ENCODE data around the gene PIGN. TPM values are rescaled to one million over a fixed set of nuclear protein-coding genes. Genes with fewer than 3 reads are reported as not detected.

PIGN gene
- total RNA-seq, 4 donors from 2014 or later = 10.5 to 32.4 (median 17.3) TPM

DNA sequence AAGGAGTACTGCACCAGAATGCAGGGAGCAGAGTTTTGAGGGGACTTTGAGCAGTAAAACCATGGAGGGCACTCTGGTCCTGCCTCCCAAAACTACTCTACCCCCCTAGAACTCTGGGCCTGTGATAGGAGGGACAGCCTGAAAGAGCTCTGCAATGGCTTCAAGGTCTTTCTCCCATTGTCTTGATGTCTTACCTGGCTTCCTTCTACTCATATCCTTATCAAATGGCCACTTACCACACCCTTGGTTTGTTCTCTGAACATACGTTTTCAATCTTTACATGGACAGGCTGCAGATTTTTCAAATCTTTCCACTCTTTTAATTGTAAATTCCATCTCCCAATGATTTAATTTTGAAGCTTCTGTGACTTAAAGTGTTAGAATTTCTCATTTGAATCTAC lies 27.9 kb upstream of the PIGN start:
- no peaks in the 10 kb centered on the region for H3K4me1 ChIP-seq
- no peaks in the 10 kb centered on the region for H3K27me3 ChIP-seq
- H3K27ac ChIP-seq = no peak overlapping the region
- H3K36me3 ChIP-seq = peaks cover 0 to 26% of the 10 kb centered on the region in 2 donors
- 67 to 80% methylated on average over 1 of the region's 1 CpG for WGBS, 2 donors (ENCODE audit: low coverage in 1 of 2)
- H3K4me3 ChIP-seq = no peak overlapping the region
- ATAC-seq = no peak
- peaks cover 0 to 4% (median 0%) of the 10 kb centered on the region in 3 donors for H3K9me3 ChIP-seq
- TF ChIP-seq POLR2A (IDR thresholded peaks at IDR 0.05) (no peak), EP300 (IDR thresholded peaks at IDR 0.05) (no peak), POLR2AphosphoS5 (IDR thresholded peaks at IDR 0.05) (no peak)
- TF ChIP-seq, protein P1, sequence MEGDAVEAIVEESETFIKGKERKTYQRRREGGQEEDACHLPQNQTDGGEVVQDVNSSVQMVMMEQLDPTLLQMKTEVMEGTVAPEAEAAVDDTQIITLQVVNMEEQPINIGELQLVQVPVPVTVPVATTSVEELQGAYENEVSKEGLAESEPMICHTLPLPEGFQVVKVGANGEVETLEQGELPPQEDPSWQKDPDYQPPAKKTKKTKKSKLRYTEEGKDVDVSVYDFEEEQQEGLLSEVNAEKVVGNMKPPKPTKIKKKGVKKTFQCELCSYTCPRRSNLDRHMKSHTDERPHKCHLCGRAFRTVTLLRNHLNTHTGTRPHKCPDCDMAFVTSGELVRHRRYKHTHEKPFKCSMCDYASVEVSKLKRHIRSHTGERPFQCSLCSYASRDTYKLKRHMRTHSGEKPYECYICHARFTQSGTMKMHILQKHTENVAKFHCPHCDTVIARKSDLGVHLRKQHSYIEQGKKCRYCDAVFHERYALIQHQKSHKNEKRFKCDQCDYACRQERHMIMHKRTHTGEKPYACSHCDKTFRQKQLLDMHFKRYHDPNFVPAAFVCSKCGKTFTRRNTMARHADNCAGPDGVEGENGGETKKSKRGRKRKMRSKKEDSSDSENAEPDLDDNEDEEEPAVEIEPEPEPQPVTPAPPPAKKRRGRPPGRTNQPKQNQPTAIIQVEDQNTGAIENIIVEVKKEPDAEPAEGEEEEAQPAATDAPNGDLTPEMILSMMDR (IDR thresholded peaks at IDR 0.05) = no peak

DNA sequence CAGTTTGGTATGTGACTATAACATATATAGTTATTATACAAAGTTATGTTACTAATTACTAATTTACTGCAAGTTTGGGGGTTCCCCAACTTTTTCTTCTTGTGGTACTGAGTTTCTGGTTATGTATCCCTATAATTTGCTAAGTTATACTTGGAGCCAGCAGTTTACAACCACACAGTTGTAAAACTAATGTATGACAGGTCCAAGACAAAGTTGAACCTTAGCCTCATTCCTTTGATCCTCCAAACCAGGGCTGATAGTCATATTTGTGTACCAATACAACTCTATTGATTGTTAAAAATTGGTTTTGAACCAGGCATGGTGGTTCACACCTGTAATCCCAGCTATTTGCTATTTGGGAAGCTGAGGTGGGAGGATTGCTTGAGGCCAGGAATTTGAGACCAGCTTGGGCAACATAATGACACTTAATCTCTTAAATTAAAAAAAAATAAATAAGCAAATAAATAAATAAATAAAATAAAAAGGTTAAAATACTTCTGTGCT lies 24.5 kb upstream of the PIGN start:
- peaks cover 0 to 4% (median 0%) of the 10 kb centered on the region in 3 donors for H3K9me3 ChIP-seq
- H3K4me1 ChIP-seq = no peaks in the 10 kb centered on the region
- ATAC-seq = no peak
- no peak overlapping the region for H3K27ac ChIP-seq
- H3K36me3 ChIP-seq = peaks cover 0 to 26% of the 10 kb centered on the region in 2 donors
- TF ChIP-seq, protein P1 (IDR thresholded peaks at IDR 0.05) = no peak
- TF ChIP-seq EP300 (IDR thresholded peaks at IDR 0.05) = no peak
- no peak for TF ChIP-seq POLR2A (IDR thresholded peaks at IDR 0.05)
- TF ChIP-seq POLR2AphosphoS5 (IDR thresholded peaks at IDR 0.05) = no peak
- no peak overlapping the region for H3K4me3 ChIP-seq
- no peaks in the 10 kb centered on the region for H3K27me3 ChIP-seq

DNA sequence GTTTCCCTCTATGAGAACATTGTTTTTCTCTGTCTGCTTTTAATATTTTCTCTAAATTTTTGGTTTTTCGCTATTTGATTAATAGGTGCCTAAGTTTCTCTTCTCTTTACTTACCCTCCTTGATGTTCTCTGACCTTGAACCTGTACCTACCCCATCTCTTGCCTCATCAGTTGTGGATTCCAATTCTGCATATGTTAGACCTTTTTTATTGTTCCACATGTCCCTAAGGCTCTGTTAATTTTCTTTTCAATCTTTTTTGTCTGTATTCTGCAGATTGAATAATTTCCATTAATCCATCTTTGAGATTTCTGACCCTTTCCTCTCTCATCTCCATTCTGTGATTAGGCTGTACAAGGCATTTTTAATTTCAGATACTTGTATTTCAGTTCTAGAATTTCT lies 23.3 kb upstream of the PIGN start:
- peaks cover 0 to 4% (median 0%) of the 10 kb centered on the region in 3 donors for H3K9me3 ChIP-seq
- no peak overlapping the region for H3K4me3 ChIP-seq
- no peak for TF ChIP-seq POLR2AphosphoS5 (IDR thresholded peaks at IDR 0.05)
- no peak for TF ChIP-seq EP300 (IDR thresholded peaks at IDR 0.05)
- TF ChIP-seq, protein P1 (IDR thresholded peaks at IDR 0.05) = no peak
- no peak for TF ChIP-seq POLR2A (IDR thresholded peaks at IDR 0.05)
- H3K27me3 ChIP-seq = no peaks in the 10 kb centered on the region
- no peak overlapping the region for H3K27ac ChIP-seq
- H3K36me3 ChIP-seq = peaks cover 0 to 25% of the 10 kb centered on the region in 2 donors
- WGBS, 2 donors (ENCODE audit: low coverage in 1 of 2) = 91 to 100% methylated on average over 1 of the region's 1 CpG
- no peak for ATAC-seq
- no peaks in the 10 kb centered on the region for H3K4me1 ChIP-seq

DNA sequence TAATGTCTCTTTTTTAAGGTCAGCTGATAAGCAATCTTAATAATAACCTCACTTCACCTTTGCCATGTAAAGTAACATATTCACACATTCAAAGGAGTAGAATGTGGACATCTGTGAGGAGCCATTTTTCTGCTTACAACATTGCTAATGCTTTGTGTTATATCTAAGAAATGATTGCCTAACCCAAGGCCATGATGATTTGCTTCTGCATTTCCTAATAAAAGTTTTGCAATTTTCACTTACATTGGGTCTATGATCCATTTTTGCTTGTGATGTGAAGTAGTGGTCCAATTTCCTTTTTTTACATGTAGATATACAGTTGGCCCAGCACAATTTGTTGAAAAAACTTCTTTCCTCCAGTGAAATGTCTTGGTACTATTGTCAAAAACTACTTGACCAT lies 22.2 kb upstream of the PIGN start:
- peaks cover 0 to 4% (median 0%) of the 10 kb centered on the region in 3 donors for H3K9me3 ChIP-seq
- TF ChIP-seq POLR2AphosphoS5 (IDR thresholded peaks at IDR 0.05) (no peak), EP300 (IDR thresholded peaks at IDR 0.05) (no peak)
- no peaks in the 10 kb centered on the region for H3K4me1 ChIP-seq
- ATAC-seq = no peak
- H3K36me3 ChIP-seq = peaks cover 0 to 16% of the 10 kb centered on the region in 2 donors
- H3K27ac ChIP-seq = no peak overlapping the region
- no peak overlapping the region for H3K4me3 ChIP-seq
- H3K27me3 ChIP-seq = no peaks in the 10 kb centered on the region

DNA sequence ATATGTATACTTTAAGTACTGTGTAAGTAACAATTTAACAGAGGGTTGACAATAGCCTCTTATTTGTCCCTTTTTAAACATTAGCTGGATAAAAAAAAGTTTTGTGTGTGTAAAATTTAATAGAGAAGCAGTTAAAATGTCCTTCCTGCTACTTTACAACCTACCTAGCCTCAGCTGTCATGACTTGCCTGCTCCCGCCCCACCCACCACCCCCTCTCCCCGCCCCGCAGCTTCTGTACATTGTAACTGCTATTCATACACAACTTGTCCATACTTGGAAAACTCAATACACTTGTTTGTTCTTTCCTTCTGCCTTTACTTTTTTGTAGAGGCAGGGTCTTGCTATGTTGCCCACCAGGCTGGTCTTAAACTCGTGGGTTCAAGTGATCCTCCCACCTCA lies 19.7 kb upstream of the PIGN start:
- peaks cover 0 to 4% (median 0%) of the 10 kb centered on the region in 3 donors for H3K9me3 ChIP-seq
- H3K27ac ChIP-seq = no peak overlapping the region
- H3K27me3 ChIP-seq = no peaks in the 10 kb centered on the region
- TF ChIP-seq, protein P1 (IDR thresholded peaks at IDR 0.05) = no peak
- no peak for TF ChIP-seq EP300 (IDR thresholded peaks at IDR 0.05)
- no peak for TF ChIP-seq POLR2AphosphoS5 (IDR thresholded peaks at IDR 0.05)
- no peak for TF ChIP-seq POLR2A (IDR thresholded peaks at IDR 0.05)
- H3K36me3 ChIP-seq = peaks cover 0 to 4% of the 10 kb centered on the region in 2 donors
- ATAC-seq = no peak
- WGBS, 2 donors (ENCODE audit: low coverage in 1 of 2) = 93 to 94% methylated on average over 4 of the region's 4 CpGs
- H3K4me1 ChIP-seq = no peaks in the 10 kb centered on the region
- H3K4me3 ChIP-seq = no peak overlapping the region
